Lower leg skin (tissue), 3 donors: ENCODE results near the gene LOXHD1.

Experiments used
- CTCF ChIP-seq, 3 donors: fragments of 450-650 bp; IDR thresholded peaks; one replicate each; pipeline ENCODE4 v1.5.1; 2016; ENCODE audit warnings: antibody characterized with exemption in 3 of 3, mild to moderate bottlenecking in 3 of 3, moderate library complexity in 2 of 3
- POLR2A ChIP-seq, 2 donors: fragments of 450-650 bp; IDR thresholded peaks; one replicate each; pipeline ENCODE4 v1.6.1; 2016 to 2017; ENCODE audit warnings: antibody characterized with exemption in 2 of 2, mild to moderate bottlenecking in 1 of 2, moderate library complexity in 1 of 2

DNA sequence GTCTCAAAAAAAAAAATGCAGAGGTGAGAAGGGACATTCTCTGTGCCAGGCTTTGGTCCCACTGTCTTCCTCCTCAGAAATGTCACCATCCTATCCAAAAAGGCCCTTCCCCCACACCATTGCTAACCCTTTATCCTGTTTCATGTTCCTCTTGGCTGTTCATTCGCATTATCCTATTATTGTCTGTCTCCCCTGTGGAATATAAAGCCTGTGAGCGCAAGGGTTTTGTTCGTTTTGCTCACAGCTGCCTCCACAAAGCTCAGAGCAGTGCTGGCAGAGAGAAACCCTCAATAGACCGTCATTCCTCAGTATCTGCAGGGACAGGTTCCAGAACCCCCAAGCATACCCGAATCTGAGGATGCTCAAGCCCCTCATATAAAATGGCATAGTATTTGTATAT is 91.8 kb downstream of the LOXHD1 start:
- no peak for TF ChIP-seq CTCF (IDR thresholded peaks at IDR 0.05)
- no peak for TF ChIP-seq POLR2A (IDR thresholded peaks at IDR 0.05)
